ENCODE results near the gene ROR1.

The ROR1 gene

GRCh38 chr1:63831409-63831808 is 57.6 kb downstream of the ROR1 start:
- no peak for DNase-seq (ENCODE audit: extremely low read depth, low read depth)
- no peak for TF ChIP-seq CTCF (IDR thresholded peaks at IDR 0.05; ENCODE audit: low read depth, low read length)

GRCh38 chr1:63833363-63834119 is 59.7 kb downstream of the ROR1 start:
- no peak for DNase-seq (ENCODE audit: extremely low read depth, low read depth)
- no peak for TF ChIP-seq CTCF (IDR thresholded peaks at IDR 0.05; ENCODE audit: low read depth, low read length)

DNA sequence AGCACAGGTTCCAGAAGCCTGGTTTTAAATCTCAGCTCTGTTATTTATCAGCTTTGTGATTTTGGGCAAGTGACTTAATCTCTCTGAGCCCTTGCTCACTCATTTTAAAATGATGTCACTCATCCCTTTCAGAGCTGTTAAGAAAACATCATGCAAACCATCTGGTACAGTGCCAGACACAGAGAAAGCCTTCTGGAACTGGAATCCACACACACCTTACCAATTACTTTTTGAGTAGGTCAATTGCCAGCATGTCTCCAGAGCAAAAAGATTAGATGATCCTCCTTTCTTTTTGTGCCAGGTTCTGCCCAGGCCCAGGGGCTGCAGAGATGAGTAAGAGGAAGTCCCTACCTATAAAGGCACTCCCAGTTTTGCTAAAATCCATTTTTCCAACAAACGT is 61.3 kb downstream of the ROR1 start:
- DNase-seq (ENCODE audit: extremely low read depth, low read depth) = no peak
- TF ChIP-seq CTCF (IDR thresholded peaks at IDR 0.05; ENCODE audit: low read depth, low read length) = no peak

GRCh38 chr1:63836374-63836773 is 62.6 kb downstream of the ROR1 start:
- DNase-seq (ENCODE audit: extremely low read depth, low read depth) = no peak
- no peak for TF ChIP-seq CTCF (IDR thresholded peaks at IDR 0.05; ENCODE audit: low read depth, low read length)

GRCh38 chr1:63836830-63837229 is 63.0 kb downstream of the ROR1 start:
- no peak for TF ChIP-seq CTCF (IDR thresholded peaks at IDR 0.05; ENCODE audit: low read depth, low read length)
- no peak for DNase-seq (ENCODE audit: extremely low read depth, low read depth)

GRCh38 chr1:63843010-63843409 is 69.2 kb downstream of the ROR1 start:
- DNase-seq (ENCODE audit: extremely low read depth, low read depth) = no peak
- TF ChIP-seq CTCF (IDR thresholded peaks at IDR 0.05; ENCODE audit: low read depth, low read length) = no peak

- TF ChIP-seq CTCF (IDR thresholded peaks at IDR 0.05; ENCODE audit: low read depth, low read length) = no peak
- no peak for DNase-seq (ENCODE audit: extremely low read depth, low read depth)
Observed at GRCh38 chr1:63843884-63844283, 70.1 kb downstream of the ROR1 start.
